GM19324 (cell line): Measurements from ENCODE around the gene FNDC11.
"Not testable (repeated sequence)": the region's sequence is repeated elsewhere in the genome, so short reads cannot be mapped to it uniquely, and the experiment has no call there.

Source experiments
- ATAC-seq: cut with Tn5 transposase; IDR thresholded peaks from one replicate; pipeline ENCODE4 v1.9.1; 2021; ENCODE audit warnings: mild to moderate bottlenecking, moderate library complexity; ENCODE audit not compliant: unreplicated experiment, low FRiP score

FNDC11 gene

DNA sequence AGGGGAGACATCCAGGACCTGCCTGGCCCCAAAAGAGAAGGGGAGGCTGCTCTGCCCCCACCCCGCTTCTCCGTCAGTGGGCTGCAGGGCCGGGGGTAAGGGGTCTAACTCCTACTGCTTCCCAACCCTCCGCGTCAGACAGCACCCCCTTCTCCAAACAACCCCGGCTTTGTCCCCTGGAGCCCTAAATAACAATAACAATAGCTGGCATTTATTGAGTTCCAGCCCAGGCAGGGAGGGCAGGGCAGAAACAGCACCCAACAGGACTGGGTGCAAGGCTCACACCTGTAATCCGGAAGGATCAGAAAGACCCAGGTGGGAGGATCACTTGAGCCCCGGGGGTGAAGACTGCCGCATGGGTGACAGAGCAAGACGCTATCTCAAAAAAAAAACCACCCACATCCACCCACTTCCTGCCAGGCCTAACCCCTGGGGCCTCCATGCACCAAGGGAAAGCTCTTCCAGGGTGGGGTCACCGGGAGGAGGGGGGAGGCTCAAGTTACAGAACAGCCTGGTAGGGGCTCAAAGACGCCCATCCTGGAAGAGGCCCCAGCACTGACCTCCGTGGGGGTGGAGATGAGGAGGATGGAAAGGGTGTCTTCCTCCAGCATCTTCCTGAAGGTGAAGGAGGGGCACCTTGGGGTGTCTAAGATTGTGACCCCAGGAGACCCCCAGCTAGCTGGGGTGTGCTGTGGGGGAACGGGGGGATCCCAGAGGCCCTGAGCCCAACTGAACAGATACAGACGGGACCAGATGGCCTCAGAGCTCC, 1.3 kb upstream of the FNDC11 start:
- peak; percentile 14 for ATAC-seq

- ATAC-seq = peak; percentile 48
These were observed 567 bp upstream of the FNDC11 start for GRCh38 chr20:63553251-63553932.

GRCh38 chr20:63554361-63555278, 661 bp downstream of the FNDC11 start:
- no peak for ATAC-seq

- no peak for ATAC-seq
These were observed 1.9 kb downstream of the FNDC11 start for GRCh38 chr20:63555661-63556381.

GRCh38 chr20:63556873-63557478, 3.0 kb downstream of the FNDC11 start:
- ATAC-seq = no peak

GRCh38 chr20:63557481-63557891, 3.5 kb downstream of the FNDC11 start:
- no peak for ATAC-seq

DNA sequence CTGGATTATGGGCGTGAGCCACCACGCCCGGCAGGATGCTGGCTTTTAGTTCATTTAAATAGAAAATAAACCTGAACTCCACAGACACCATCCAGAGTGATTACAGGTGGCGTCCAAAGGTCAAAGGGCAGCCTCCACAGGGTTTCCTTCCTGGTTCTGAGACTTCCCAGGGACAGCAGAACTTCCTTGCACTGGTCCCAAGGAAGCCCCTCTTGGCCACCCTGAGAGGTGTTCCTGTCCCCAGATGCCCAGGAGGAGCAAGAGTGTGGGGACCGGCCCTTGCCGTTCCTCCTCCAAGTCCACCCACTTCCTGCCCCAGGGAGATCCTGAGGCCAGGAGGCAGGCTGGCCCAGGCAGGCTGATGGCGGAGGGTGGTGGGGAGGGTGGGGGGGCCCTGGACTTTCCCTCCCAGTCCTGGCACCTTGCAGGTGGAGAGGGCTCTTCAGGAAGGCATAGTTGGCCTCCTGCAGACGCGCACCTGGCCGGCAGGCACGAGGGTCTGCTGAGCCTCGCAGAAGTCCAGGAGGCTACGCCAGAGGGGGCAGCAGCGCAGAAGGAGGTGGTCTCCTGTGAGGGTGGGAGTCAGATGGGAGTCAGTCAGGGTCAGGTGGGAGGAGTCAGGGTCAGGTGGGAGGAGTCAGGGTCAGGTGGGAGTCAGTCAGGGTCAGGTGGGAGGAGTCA, 5.0 kb downstream of the FNDC11 start:
- no peak for ATAC-seq

GRCh38 chr20:63559485-63560332, 5.8 kb downstream of the FNDC11 start:
- ATAC-seq = not testable (repeated sequence)

DNA sequence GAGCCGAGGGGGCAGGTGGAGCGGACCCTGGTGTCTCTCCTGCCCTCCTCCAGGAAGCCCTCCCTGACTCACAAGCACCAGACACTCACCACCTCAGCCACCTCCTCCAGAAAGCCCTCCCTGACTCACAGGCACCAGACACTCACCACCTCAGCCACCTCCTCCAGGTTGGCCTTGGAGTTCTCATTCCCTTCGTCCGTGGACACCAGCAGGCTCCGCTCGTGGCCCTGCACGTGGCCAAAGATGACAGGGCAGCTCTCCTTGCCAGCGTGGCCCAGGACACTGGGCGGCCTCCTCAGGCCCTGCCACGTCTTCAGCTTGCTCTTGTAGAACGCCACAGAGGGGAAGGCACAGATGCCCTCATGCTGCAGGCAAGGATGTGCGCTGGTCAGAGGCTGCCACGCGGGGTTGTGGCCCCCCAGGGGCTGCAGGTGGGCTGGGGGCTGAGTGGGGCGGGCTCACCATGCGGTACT, 6.4 kb downstream of the FNDC11 start:
- no peak for ATAC-seq

- no peak for ATAC-seq
These were observed 7.1 kb downstream of the FNDC11 start for GRCh38 chr20:63560856-63561609.

DNA sequence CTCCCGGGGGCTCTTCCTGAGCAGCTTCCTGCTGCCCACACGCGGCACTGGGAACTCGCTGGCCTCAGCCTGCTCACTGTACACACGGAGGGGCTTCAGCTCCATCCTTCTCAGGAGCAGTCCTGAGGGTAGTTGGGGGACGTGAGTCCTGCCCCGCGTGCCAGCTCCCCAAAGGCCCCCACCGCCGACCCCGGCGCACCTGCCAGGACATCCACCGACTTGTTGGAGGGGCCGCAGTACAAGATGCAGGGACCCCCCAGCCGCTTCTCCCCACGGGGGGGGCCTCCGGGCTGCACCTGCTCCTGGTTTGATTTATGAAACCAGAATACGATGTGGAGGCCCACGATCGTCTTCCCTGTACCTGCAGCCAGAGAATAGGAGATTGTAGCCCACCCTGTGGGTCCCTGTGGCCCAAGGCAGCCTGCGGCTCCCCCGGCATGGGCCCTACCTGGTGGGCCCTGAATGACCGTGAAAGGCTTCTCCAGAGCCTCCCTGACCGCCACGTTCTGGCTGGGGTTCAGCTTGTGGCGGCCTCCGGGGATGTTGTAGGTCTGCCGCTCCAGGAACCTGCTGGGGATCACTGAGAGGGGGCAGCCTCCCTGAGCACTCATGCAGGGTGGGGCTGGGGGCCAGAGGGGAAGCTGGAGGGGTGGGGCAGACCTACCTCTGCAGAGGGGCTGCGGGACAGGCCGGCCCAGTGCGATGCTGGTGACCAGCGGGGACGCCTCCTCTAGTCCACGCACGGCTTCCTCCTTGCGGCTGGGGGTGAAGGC, 7.9 kb downstream of the FNDC11 start:
- ATAC-seq = no peak

GRCh38 chr20:63562461-63563224, 8.7 kb downstream of the FNDC11 start:
- ATAC-seq = peak; percentile 50

- no peak for ATAC-seq
These were observed 9.4 kb downstream of the FNDC11 start for GRCh38 chr20:63563225-63563935.

- no peak for ATAC-seq
These were observed 10.3 kb downstream of the FNDC11 start for GRCh38 chr20:63564036-63564810.
